KBM-7 (cell line): ENCODE results near the gene ACCSL.

Experiments
- DNase-seq: peaks from one replicate; pipeline ENCODE4 v3.0.0-alpha.2; 2015
- in situ Hi-C: fragments of 300-500 bp; cut with MboI; formaldehyde crosslinking; loops from 2 replicates; pipeline ENCODE4 v1.14.3; 2020; ENCODE audit warnings: low sequenced_read_pairs, low pct_unique_long_range_greater_than_20kb, mixed read lengths

ACCSL gene

GRCh38 chr11:44037658-44037998 is 10.2 kb upstream of the ACCSL start:
- no peak for DNase-seq
- in situ Hi-C loops = no loop called here

- in situ Hi-C loops = no loop called here
- DNase-seq = no peak
These were observed 4.6 kb upstream of the ACCSL start for GRCh38 chr11:44043157-44043556.

- no peak for DNase-seq
- in situ Hi-C loops = no loop called here
These were observed 1.6 kb upstream of the ACCSL start for GRCh38 chr11:44046182-44046581.

GRCh38 chr11:44047298-44047697 is 483 bp upstream of the ACCSL start:
- in situ Hi-C loops = no loop called here
- DNase-seq = no peak

GRCh38 chr11:44049832-44050231 is 2.1 kb downstream of the ACCSL start:
- in situ Hi-C loops = no loop called here
- DNase-seq = no peak

GRCh38 chr11:44051171-44051570 is 3.4 kb downstream of the ACCSL start:
- in situ Hi-C loops = no loop called here
- DNase-seq = no peak

- DNase-seq = no peak
- in situ Hi-C loops = no loop called here
These were observed 9.6 kb downstream of the ACCSL start for GRCh38 chr11:44057340-44057739.

GRCh38 chr11:44058275-44058674 is 10.5 kb downstream of the ACCSL start:
- in situ Hi-C loops = no loop called here
- DNase-seq = no peak

GRCh38 chr11:44065161-44065661 is 17.4 kb downstream of the ACCSL start:
- in situ Hi-C loops = no loop called here
- DNase-seq = no peak

GRCh38 chr11:44065841-44066731 is 18.3 kb downstream of the ACCSL start, which contains the start of gene ACCS:
TSS of gene ACCS (plus strand) at chr11:44066270. CDS start at chr11:44067628, 1,358 bp downstream.
- in situ Hi-C loops = no loop called here
- DNase-seq = peak; percentile 99

- DNase-seq = peak; percentile 50
- in situ Hi-C loops = no loop called here
These were observed 19.0 kb downstream of the ACCSL start for GRCh38 chr11:44066732-44067141.

- in situ Hi-C loops = no loop called here
- no peak for DNase-seq
These were observed 19.5 kb downstream of the ACCSL start for GRCh38 chr11:44067266-44067665.

GRCh38 chr11:44068180-44068579 is 20.4 kb downstream of the ACCSL start:
- in situ Hi-C loops = no loop called here
- no peak for DNase-seq

- DNase-seq = no peak
- in situ Hi-C loops = no loop called here
These were observed 23.4 kb downstream of the ACCSL start for GRCh38 chr11:44071157-44071556.

GRCh38 chr11:44072757-44073658 is 25.2 kb downstream of the ACCSL start:
- no peak for DNase-seq
- in situ Hi-C loops = no loop called here

- no peak for DNase-seq
- in situ Hi-C loops = no loop called here
These were observed 31.0 kb downstream of the ACCSL start for GRCh38 chr11:44078794-44079193.

GRCh38 chr11:44079376-44079775 is 31.6 kb downstream of the ACCSL start:
- no peak for DNase-seq
- in situ Hi-C loops = no loop called here

GRCh38 chr11:44080951-44081350 is 33.2 kb downstream of the ACCSL start:
- in situ Hi-C loops = no loop called here
- no peak for DNase-seq

- in situ Hi-C loops = no loop called here
- no peak for DNase-seq
These were observed 34.9 kb downstream of the ACCSL start for GRCh38 chr11:44082645-44083044.

GRCh38 chr11:44083433-44083832 is 35.7 kb downstream of the ACCSL start:
- in situ Hi-C loops = no loop called here

More at GRCh38 chr11:44083433-44083832, 35.7 kb downstream of the ACCSL start:
- DNase-seq = no peak
